Posterior cingulate gyrus (tissue), 11 donors: Measurements from ENCODE around the gene CSRP1.

ENCODE experiments used
- DNase-seq, 10 donors: peaks; one replicate each; pipeline versions ENCODE4 v3.0.0 to v3.0.0-alpha.2; 2020 to 2021; ENCODE audit warnings: mixed read lengths in 3 of 10
- intact Hi-C: fragments of 100-400 bp; cut with DNase I; formaldehyde crosslinking; loops from one replicate; pipeline ENCODE4 v1.15.1; 2023

CSRP1 gene

GRCh38 chr1:201515895-201516294, 9.0 kb upstream of the CSRP1 start:
- intact Hi-C loops, result no loop called here
- no peak for DNase-seq

DNA sequence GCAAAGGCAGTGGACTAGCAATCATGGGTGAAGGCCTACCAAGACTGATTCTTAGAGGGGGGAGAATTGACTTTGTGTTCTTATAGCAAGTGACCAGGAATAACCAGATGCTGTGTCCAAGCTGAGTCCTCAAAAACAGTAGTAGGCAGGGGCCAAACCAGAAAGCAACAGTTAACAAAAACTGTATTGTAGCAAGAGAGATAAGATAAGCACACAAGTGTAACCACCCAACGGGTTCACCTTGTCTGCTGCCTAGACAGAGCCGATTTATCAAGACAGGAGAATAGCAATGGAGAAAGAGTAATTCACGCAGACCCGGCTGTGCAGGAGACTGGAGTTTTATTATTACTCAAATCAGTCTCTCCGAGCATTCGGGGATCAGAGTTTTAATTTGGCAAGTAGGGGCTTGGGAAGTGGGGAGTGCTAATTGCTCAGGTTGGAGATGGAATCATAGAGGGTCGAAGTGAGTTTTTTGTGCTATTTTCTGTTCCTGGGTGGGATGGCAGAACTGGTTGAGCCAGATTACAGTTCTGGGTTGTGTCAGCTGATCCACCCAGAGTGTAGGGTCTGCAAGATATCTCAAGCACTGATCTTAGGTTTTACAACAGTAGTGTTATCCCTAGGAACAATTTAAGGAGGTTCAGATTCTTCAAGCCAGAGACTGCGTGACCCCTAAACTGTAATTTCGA, 8.3 kb upstream of the CSRP1 start:
- DNase-seq, result no peak
- intact Hi-C loops, result no loop called here

GRCh38 chr1:201514466-201514865, 7.5 kb upstream of the CSRP1 start:
- intact Hi-C loops, result no loop called here
- no peak for DNase-seq

DNA sequence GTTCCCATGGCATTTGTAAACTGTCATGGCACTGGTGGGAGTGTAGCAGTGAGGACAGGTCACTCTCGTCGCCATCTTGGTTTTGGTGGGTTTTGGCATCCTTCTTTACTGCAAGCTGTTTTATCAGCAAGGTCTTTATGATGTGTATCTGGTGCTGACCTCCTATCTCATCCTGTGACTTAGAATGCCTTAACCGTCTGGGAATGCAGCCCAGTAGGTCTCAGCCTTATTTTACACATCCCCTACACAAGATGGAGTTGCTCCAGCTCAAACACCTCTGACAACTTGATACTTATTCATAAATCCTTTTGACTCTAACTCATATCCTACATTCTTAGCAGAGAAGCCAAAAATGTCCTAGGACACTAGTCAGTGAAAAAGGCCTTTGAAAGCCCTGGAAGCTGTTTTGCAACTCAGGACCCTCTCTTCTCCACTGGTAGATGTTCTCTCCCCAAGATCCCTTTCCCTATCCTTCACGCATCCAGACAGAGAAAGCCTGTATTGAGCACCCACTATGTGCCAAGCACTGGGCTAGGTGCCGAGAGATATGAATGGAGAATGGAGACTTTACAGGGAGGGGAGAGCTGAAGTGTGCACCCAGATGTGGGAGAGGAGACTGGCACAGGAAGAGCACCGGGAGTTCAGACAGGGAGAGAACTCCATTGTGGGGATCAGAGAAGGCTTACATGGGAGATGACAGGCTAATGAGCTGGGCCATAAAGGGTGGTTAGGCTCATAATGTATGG, 6.7 kb upstream of the CSRP1 start:
- intact Hi-C loops, result loop anchor here (1.0 kb wide), 1 partner anchor 31 kb away; no protein-coding TSS in a partner anchor
- DNase-seq, result no peak

DNA sequence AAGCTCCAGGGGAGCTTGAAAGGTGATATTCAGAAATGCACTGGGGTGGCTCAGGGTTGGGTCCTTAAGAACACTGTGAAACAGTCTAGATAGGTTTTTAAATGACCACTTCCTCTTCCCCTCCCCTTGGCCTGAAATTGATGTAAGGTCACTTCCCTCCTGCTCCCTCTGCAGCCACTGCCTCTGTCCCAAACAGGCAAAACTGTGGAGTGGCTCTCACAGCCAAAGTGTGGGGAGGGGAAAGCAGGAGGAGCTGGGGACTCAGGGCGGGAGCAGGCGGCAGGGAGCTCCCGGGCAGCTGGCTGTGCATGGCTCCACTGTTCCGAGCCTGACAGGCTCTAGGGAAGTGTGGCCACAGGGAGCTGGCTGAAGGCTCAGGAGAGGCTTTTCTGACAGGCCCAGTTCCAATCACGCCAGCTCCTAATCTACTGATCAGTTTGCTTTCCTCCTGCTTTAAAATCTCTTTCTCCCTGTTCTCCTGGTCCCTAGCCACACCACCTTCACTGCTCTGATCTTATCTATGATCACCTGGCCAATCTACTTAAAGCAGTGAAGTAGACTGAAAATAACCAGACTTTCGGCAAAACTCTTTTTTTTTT, 5.1 kb upstream of the CSRP1 start:
- intact Hi-C loops, result no loop called here
- peak; percentile 50 to 94 (median 64) for DNase-seq

- intact Hi-C loops, result no loop called here
- DNase-seq, result no peak
Observed at GRCh38 chr1:201511396-201511940, 4.5 kb upstream of the CSRP1 start.

- intact Hi-C loops, result no loop called here
- DNase-seq, result no peak
Observed at GRCh38 chr1:201510734-201511133, 3.8 kb upstream of the CSRP1 start.

DNA sequence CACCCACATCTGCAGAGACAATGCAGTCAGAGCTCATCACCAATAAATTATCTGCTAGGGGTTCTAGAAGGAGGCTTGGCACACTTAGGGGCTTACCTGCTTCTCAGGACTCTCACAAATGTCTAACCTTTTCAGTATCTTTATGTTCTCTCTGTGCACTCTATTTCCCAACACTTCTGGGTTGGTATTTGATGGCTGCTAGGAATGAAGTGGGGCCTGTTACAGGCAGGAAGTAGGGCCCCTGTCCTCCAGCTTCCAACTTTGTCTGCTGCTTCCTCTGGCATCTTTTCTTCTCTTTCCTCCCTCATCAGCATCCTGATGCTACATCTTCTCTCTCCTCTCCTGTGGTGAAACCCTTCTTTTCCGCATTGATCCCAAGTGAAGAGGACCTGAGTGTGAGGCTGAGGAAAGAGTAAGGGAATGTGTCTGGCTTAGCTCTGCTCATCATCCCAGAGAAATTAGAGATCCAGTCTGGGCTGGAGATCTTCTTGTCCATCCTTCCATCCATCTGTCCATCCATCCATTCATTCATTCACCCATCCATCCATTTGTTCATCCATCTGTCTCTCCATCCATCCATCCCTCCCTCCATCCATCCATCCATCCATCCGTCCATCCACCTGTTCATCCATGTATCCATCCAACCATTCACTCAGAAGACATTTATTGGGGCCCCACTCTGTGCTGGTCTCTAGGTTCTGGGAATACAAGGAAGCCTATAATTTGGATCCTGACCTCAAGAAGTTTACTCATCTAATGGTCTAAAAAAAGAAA, 2.9 kb upstream of the CSRP1 start:
- intact Hi-C loops, result no loop called here
- DNase-seq, result no peak

DNA sequence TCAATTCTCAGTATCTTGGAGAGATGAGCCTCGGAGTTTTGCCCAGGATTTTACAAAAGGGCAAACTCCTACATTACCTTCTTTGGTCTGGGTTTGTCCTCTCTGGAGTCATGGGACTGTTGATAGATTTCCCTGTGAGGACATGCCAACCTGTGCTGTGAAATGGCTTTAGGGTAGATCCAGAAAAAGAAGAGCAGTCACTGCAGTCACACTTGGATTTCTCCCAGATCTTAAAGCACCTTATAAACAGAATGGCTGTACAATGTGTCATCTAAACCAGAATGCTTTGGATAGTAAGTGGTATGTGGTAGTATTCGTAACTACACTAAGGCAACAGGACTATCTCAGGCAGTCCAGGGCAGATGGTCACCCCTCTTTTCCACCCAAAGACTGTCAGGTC, 1.9 kb upstream of the CSRP1 start:
- DNase-seq, result no peak
- intact Hi-C loops, result no loop called here

DNA sequence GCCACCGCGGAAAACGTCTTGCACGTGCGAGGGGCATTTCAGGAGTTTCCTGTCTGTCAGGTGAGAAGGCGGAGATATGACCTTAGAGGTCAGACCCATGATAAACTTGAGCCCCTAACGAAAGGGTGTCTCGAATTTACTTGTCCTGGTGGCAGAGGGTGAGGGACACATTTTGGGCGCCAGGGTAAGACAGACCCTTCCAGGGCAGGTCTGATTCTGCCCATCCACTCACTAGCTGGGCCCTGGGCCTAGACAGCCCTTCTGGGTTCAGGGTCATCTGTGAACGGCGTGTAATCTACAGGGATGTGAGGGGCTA, 395 bp upstream of the CSRP1 start:
- DNase-seq, result no peak
- intact Hi-C loops, result no loop called here

GRCh38 chr1:201506092-201506491, 831 bp downstream of the CSRP1 start:
- DNase-seq, result no peak
- intact Hi-C loops, result no loop called here

- intact Hi-C loops, result no loop called here
- DNase-seq, result no peak
Observed at GRCh38 chr1:201505503-201505890, 1.4 kb downstream of the CSRP1 start.

- intact Hi-C loops, result no loop called here
- no peak for DNase-seq
Observed at GRCh38 chr1:201504799-201505502, 2.0 kb downstream of the CSRP1 start.

GRCh38 chr1:201504179-201504631, 2.7 kb downstream of the CSRP1 start:
- intact Hi-C loops, result no loop called here
- no peak for DNase-seq

GRCh38 chr1:201503397-201504176, 3.3 kb downstream of the CSRP1 start:
- peak in 1 of 10 donors; percentile 76 for DNase-seq
- intact Hi-C loops, result no loop called here

DNA sequence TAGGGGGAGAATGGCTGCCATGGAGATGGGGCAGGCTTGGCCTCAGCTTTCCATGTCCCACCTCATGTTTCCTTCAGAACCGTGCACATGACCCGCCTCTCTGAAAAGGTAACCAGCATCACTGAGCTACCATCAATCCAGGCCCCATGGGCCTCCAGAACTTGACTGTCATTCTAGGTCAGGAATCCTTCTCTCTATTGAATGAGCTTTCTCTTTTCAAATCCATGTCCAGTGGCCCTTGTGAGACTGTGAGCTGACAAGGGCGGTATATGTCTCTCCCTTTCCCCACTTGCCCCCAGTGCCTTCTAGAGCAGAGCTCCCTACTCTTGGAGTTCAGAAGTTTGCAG, 4.4 kb downstream of the CSRP1 start:
- intact Hi-C loops, result no loop called here
- no peak for DNase-seq

DNA sequence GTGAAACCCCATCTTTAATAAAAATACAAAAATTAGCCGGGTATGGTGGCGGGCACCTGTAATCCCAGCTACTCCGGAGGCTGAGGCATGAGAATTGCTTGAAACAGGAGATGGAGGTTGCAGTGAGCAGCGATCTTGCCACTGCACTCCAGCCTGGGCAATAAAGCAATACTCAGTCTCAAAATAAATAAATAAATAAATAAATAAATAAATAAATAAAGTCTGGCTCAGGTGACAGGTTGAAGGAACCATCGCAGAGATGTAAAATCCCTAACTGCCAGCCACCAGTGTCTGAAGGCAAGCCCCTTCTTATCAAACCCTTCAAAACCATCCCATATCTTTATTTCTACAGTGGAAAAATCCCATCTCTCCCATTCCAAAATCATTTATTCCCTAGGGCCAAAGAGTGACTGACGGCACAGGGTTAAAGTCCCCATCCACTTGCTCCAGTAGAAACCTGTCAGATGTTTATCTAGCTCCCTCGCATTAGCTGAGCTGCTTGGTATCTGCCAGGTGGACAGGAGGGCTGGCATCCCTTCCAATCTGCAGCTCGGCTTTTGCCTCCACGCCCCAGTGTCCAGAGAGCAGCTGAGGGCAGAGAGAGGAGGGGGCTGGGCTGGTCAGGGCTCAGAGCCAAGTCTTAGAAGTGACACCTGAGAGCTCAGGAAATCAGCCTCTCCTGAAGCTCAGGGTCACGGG, 5.0 kb downstream of the CSRP1 start:
- DNase-seq, result no peak
- intact Hi-C loops, result no loop called here

GRCh38 chr1:201501144-201501543, 5.8 kb downstream of the CSRP1 start:
- DNase-seq, result no peak
- intact Hi-C loops, result no loop called here

- peak in 1 of 10 donors; percentile 21 for DNase-seq
- intact Hi-C loops, result no loop called here
Observed at GRCh38 chr1:201500670-201501120, 6.2 kb downstream of the CSRP1 start.
